ENCODE measurements around the gene EFHB. TPM values are rescaled to one million over a fixed set of nuclear protein-coding genes. Genes with fewer than 3 reads are reported as not detected.

EFHB gene
- total and polyA plus RNA-seq, 2 of the 13 experiments (the other 11 are each of a cell fraction or from before 2014, with no cell fraction given) = 0.15 to 0.42 TPM

GRCh38 chr3:19946832-19947548 lies 13.0 kb upstream of the EFHB start, which contains the start of gene RAB5A (continued):
- TF ChIP-seq FOXP1 (IDR thresholded peaks at IDR 0.05) (no peak), FOXP1 (CRISPR knock-in tag; IDR thresholded peaks at IDR 0.05) (0 out of 2 replicates have a peak, but pooled peaks have one; percentile 16), ELK4 (CRISPR knock-in tag; IDR thresholded peaks at IDR 0.05; ENCODE audit: borderline replicate concordance) (no peak; the same call in 1 of the 2 replicates), MEIS1 (CRISPR knock-in tag; IDR thresholded peaks at IDR 0.05; ENCODE audit: borderline replicate concordance) (no peak), PHF5A (CRISPR knock-in tag; IDR thresholded peaks at IDR 0.05; ENCODE audit: low read depth, unreplicated experiment) (no peak), NR3C1 (CRISPR knock-in tag; IDR thresholded peaks at IDR 0.05) (no peak), ZNF33A (CRISPR knock-in tag; IDR thresholded peaks at IDR 0.05; ENCODE audit: borderline replicate concordance) (no peak), CBX2 (IDR thresholded peaks at IDR 0.05; ENCODE audit: low read depth, low read length) (no peak), CBX2 (CRISPR knock-in tag; IDR thresholded peaks at IDR 0.05; ENCODE audit: low read depth) (no peak), ZNF652 (CRISPR knock-in tag; IDR thresholded peaks at IDR 0.05; ENCODE audit: borderline replicate concordance, low read depth) (no peak; the same call in 1 of the 2 replicates), MAF1 (CRISPR knock-in tag; IDR thresholded peaks at IDR 0.05; ENCODE audit: borderline replicate concordance) (peak; percentile 26; the same call in 1 of the 2 replicates), PRDM10 (CRISPR knock-in tag; IDR thresholded peaks at IDR 0.05; ENCODE audit: low read depth) (peak; percentile 39; the same call in 1 of the 2 replicates), SRY (CRISPR knock-in tag; IDR thresholded peaks at IDR 0.05) (no peak), ZNF451 (CRISPR knock-in tag; IDR thresholded peaks at IDR 0.05) (no peak), ZNF710 (CRISPR knock-in tag; IDR thresholded peaks at IDR 0.05; ENCODE audit: borderline replicate concordance) (peak; percentile 8; the same call in 1 of the 2 replicates), CHD4 (IDR thresholded peaks at IDR 0.05; ENCODE audit: borderline replicate concordance, low read length) (no peak), ZNF326 (CRISPR knock-in tag; IDR thresholded peaks at IDR 0.05; ENCODE audit: borderline replicate concordance) (no peak), ZNF614 (CRISPR knock-in tag; IDR thresholded peaks at IDR 0.05; ENCODE audit: borderline replicate concordance) (peak; percentile 33; the same call in 1 of the 2 replicates), TCF7 (IDR thresholded peaks at IDR 0.05; ENCODE audit: low read depth) (no peak), MYPOP (CRISPR knock-in tag; IDR thresholded peaks at IDR 0.05) (no peak), XRCC5 (optimal IDR thresholded peaks at IDR 0.05; ENCODE audit: low read length) (no peak), ARID2 (CRISPR knock-in tag; IDR thresholded peaks at IDR 0.05; ENCODE audit: borderline replicate concordance) (no peak), BORCS8-MEF2B (CRISPR knock-in tag; IDR thresholded peaks at IDR 0.05) (no peak)

All from HepG2 (cell line).